Mesenchymal stem cell (in vitro differentiated cells and primary cell): ENCODE data around the gene CT45A9. TPM values are rescaled to one million over a fixed set of nuclear protein-coding genes. Genes with fewer than 3 reads are reported as not detected.
"Not testable (repeated sequence)": the region's sequence is repeated elsewhere in the genome, so short reads cannot be mapped to it uniquely, and the experiment has no call there.

ENCODE experiments used
- DNase-seq: peaks from one replicate; pipeline ENCODE4 v3.0.0-alpha.2; 2013
- H2AFZ ChIP-seq: one replicate; pipeline ENCODE4 v1.6.1; 2013; ENCODE audit warnings: low read depth, mild to moderate bottlenecking, control low read depth, inconsistent platforms, low read length, moderate library complexity
- H2AK5ac ChIP-seq: 2 replicates; pipeline ENCODE4 v1.6.1; 2013; ENCODE audit warnings: low read length, moderate library complexity, mild to moderate bottlenecking, inconsistent platforms; ENCODE audit not compliant: severe bottlenecking
- H2BK120ac ChIP-seq: one replicate; pipeline ENCODE4 v1.6.1; 2013; ENCODE audit warnings: low read depth, mild to moderate bottlenecking, inconsistent platforms, low read length, moderate library complexity
- H2BK12ac ChIP-seq, 2 experiments: one replicate each; pipeline ENCODE4 v1.6.1; 2013; ENCODE audit warnings: inconsistent platforms in 2 of 2, low read length in 2 of 2, mild to moderate bottlenecking in 2 of 2, moderate library complexity in 2 of 2, control low read depth in 1 of 2
- H2BK15ac ChIP-seq: one replicate; pipeline ENCODE4 v1.6.1; 2013; ENCODE audit warnings: mild to moderate bottlenecking, low read depth, inconsistent platforms; ENCODE audit not compliant: poor library complexity, severe bottlenecking
- H2BK5ac ChIP-seq: 2 replicates; pipeline ENCODE4 v1.6.1; 2013; ENCODE audit warnings: low read depth, mild to moderate bottlenecking, low read length, control low read depth, inconsistent platforms; ENCODE audit not compliant: poor library complexity, severe bottlenecking
- H3K14ac ChIP-seq, 2 experiments: one replicate each; pipeline ENCODE4 v1.6.1; 2013; ENCODE audit warnings: inconsistent platforms in 2 of 2, low read length in 2 of 2, control low read depth in 1 of 2, mild to moderate bottlenecking in 1 of 2, moderate library complexity in 1 of 2
- H3K18ac ChIP-seq, 2 experiments: one replicate each; pipeline ENCODE4 v1.6.1; 2013; ENCODE audit warnings: inconsistent platforms in 2 of 2, low read length in 2 of 2, control low read depth in 1 of 2, low read depth in 1 of 2, mild to moderate bottlenecking in 1 of 2
- H3K23ac ChIP-seq, 2 experiments: one replicate each; pipeline ENCODE4 v1.6.1; 2013; ENCODE audit warnings: inconsistent platforms in 2 of 2, low read length in 2 of 2, mild to moderate bottlenecking in 2 of 2, moderate library complexity in 2 of 2, control low read depth in 1 of 2
- H3K27ac ChIP-seq: 2 replicates; pipeline ENCODE4 v1.5.1; 2013; ENCODE audit warnings: mild to moderate bottlenecking, moderate library complexity, low read length, control low read depth, inconsistent platforms; ENCODE audit not compliant: poor library complexity, severe bottlenecking
- H3K27me3 ChIP-seq, 2 experiments: 2 replicates each; pipeline versions ENCODE4 v1.6.1 to v1.7.0; 2013; ENCODE audit warnings: low read length in 2 of 2, mild to moderate bottlenecking in 2 of 2, moderate library complexity in 2 of 2, control low read depth in 1 of 2, inconsistent platforms in 1 of 2; ENCODE audit not compliant: control insufficient read depth in 1 of 2, insufficient read depth in 1 of 2
- H3K36me3 ChIP-seq, 2 experiments: 2 replicates each; pipeline versions ENCODE4 v1.6.1 to v1.7.0; 2013; ENCODE audit warnings: low read length in 2 of 2, control low read depth in 1 of 2, inconsistent platforms in 1 of 2, low read depth in 1 of 2, mild to moderate bottlenecking in 1 of 2; ENCODE audit not compliant: insufficient read depth in 2 of 2, control insufficient read depth in 1 of 2
- H3K4ac ChIP-seq, 2 experiments: one replicate each; pipeline ENCODE4 v1.6.1; 2013; ENCODE audit warnings: inconsistent platforms in 2 of 2, low read length in 2 of 2, mild to moderate bottlenecking in 2 of 2, moderate library complexity in 2 of 2, control low read depth in 1 of 2, low read depth in 1 of 2
- H3K4me1 ChIP-seq: 2 replicates; pipeline ENCODE4 v1.6.1; 2013; ENCODE audit warnings: low read depth, low read length, control low read depth; ENCODE audit not compliant: control insufficient read depth, insufficient read depth
- H3K4me2 ChIP-seq: 2 replicates; pipeline ENCODE4 v1.6.1; 2013; ENCODE audit warnings: low read length, mild to moderate bottlenecking, inconsistent platforms; ENCODE audit not compliant: poor library complexity, severe bottlenecking
- H3K4me3 ChIP-seq, 2 experiments: 2 replicates each; pipeline versions ENCODE4 v1.5.1 to v1.7.0; 2013; ENCODE audit warnings: low read length in 2 of 2, mild to moderate bottlenecking in 2 of 2, control low read depth in 1 of 2, low read depth in 1 of 2; ENCODE audit not compliant: insufficient read depth in 1 of 2
- H3K79me1 ChIP-seq: replicated peaks from 2 replicates; pipeline ENCODE4 v1.6.1; 2013; ENCODE audit warnings: mild to moderate bottlenecking, control low read depth, low read length, inconsistent platforms; ENCODE audit not compliant: poor library complexity, severe bottlenecking
- H3K9ac ChIP-seq: 2 replicates; pipeline ENCODE4 v1.7.0; 2013; ENCODE audit warnings: mild to moderate bottlenecking, low read length, moderate library complexity
- H3K9me3 ChIP-seq: 2 replicates; pipeline ENCODE4 v1.7.0; 2013; ENCODE audit warnings: mild to moderate bottlenecking, low read length; ENCODE audit not compliant: control insufficient read depth
- H4K8ac ChIP-seq: one replicate; pipeline ENCODE4 v1.6.1; 2013; ENCODE audit warnings: inconsistent platforms, mild to moderate bottlenecking, low read length, moderate library complexity
- H4K91ac ChIP-seq: one replicate; pipeline ENCODE4 v1.6.1; 2013; ENCODE audit warnings: mild to moderate bottlenecking, low read length, inconsistent platforms
- WGBS: methylation state at CpG from one replicate; pipeline ENCODE4 v1.1.7; 2013; ENCODE audit warnings: mixed read lengths; 5-methylcytosine and 5-hydroxymethylcytosine counted together
- polyA plus RNA-seq, 2 experiments: library from polyadenylated mRNA; stranded (reverse); fragments of 200-250 nt; gene quantifications; one replicate each; pipeline ENCODE4 v1.2.3, GENCODE V29; 2013

The CT45A9 gene, protein sequence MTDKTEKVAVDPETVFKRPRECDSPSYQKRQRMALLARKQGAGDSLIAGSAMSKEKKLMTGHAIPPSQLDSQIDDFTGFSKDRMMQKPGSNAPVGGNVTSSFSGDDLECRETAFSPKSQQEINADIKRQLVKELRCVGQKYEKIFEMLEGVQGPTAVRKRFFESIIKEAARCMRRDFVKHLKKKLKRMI
- not detected for polyA plus RNA-seq (2013, experiment 1 of 2)
- not detected for polyA plus RNA-seq (2013, experiment 2 of 2)

GRCh38 chrX:135871712-135872111 lies at the start of gene CT45A9:
TSS of gene CT45A9 (minus strand) at chrX:135871812. CDS start at chrX:135868061, 3,751 bp downstream.
- H3K14ac ChIP-seq, H3K36me3 ChIP-seq, H3K4me3 ChIP-seq, H3K4me2 ChIP-seq, H3K27me3 ChIP-seq, H3K4ac ChIP-seq, H2BK120ac ChIP-seq, H4K91ac ChIP-seq, H3K9ac ChIP-seq, H2BK5ac ChIP-seq, H3K18ac ChIP-seq, H2BK12ac ChIP-seq, H2AK5ac ChIP-seq, H3K4me1 ChIP-seq, DNase-seq, H3K23ac ChIP-seq, H2AFZ ChIP-seq, H4K8ac ChIP-seq, H3K27ac ChIP-seq, H2BK15ac ChIP-seq, H3K79me1 ChIP-seq, H3K9me3 ChIP-seq: not testable (repeated sequence)
- no CpG with 5 or more reads among the region's 17 CpGs for WGBS

DNA sequence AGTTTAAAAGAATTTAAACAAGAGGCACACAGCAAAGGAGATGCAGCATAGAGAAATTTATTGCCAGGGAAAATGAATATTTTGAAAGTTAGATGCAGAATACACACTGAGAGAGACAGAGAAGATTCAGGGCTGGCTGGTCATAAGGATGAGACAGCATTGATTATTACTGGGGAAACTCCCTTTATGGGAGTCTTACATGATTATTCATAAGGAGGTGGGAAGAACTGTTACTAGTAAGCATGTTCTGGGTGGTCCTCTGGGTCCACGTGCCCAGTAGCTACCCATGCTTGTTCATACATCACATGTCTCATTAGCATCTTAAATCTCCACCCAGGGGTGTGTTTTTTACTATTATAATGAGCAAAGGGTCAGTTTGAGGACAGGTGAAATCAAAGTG lies 48.9 kb upstream of the CT45A9 start:
- H4K8ac ChIP-seq, H2BK15ac ChIP-seq, H3K9ac ChIP-seq, H3K23ac ChIP-seq, H3K4me1 ChIP-seq, H3K36me3 ChIP-seq, H2AFZ ChIP-seq, H4K91ac ChIP-seq, H2BK120ac ChIP-seq, H2BK12ac ChIP-seq, DNase-seq, H3K14ac ChIP-seq, H3K79me1 ChIP-seq, H3K18ac ChIP-seq, H3K4me3 ChIP-seq, H2AK5ac ChIP-seq, H2BK5ac ChIP-seq, H3K27ac ChIP-seq, H3K9me3 ChIP-seq, H3K4ac ChIP-seq, H3K4me2 ChIP-seq: not testable (repeated sequence)
- H3K27me3 ChIP-seq: peaks cover 0 to 40% of the 10 kb centered on the region in 2 experiments
- no CpG with 5 or more reads among the region's 1 CpG for WGBS

DNA sequence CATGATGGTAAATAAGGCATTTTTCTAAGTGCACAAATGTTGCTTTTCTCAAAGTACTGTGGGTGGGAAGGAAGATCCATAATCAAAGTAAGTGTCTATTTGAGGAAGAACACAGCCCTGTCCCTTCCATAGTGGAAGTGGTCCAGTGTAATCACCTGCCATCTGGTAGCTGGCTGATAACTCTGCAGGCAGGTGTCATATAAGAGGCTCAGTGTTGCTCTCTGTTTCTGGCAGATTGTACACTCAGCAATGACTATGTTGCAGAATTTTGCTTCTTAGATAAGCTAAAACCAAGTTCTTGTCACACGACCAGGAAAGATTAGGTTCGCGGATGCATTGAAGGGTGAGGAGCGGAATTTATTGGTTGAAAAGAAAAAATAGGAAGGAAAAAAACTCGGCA lies 42.8 kb upstream of the CT45A9 start:
- Histone ChIP-seq H3K14ac (no peak overlapping the region), H3K27ac (no peak overlapping the region), H2BK15ac (no peak overlapping the region), H2BK5ac (no peak overlapping the region), H3K4me2 (no peak overlapping the region), H2BK120ac (no peak overlapping the region), H3K18ac (no peak overlapping the region), H3K36me3 (no peaks in the 10 kb centered on the region), H3K4me3 (no peak overlapping the region), H3K23ac (no peak overlapping the region), H2AK5ac (no peak overlapping the region), H3K27me3 (peaks cover 0 to 38% of the 10 kb centered on the region in 2 experiments), H3K9ac (no peak overlapping the region), H2BK12ac (no peak overlapping the region), H3K79me1 (no peaks in the 10 kb centered on the region), H3K9me3 (no peaks in the 10 kb centered on the region), H4K8ac (no peak overlapping the region), H4K91ac (no peak overlapping the region), H2AFZ (no peak overlapping the region), H3K4ac (no peak overlapping the region), H3K4me1 (no peaks in the 10 kb centered on the region)
- 70% methylated on average over 2 of the region's 5 CpGs for WGBS
- no peak for DNase-seq

DNA sequence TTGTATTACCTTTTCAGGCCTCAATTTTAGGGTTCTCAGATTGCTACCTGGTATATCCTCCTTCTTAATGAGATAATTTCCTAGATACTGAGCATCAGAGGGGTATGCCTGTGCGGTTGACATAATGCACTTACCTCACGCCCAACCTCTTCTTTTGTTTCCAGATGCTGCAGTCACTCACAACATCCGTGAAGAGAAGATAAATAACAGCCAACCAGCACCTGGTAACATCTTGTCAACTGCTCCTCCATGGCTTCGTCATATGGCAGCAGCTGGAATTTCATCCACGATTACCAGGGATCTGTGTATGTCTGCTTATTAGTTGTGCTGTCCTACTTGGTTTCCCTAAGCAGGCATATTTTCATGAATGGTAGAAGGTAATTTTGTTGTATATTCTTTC lies 38.6 kb upstream of the CT45A9 start:
- Histone ChIP-seq H3K14ac (no peak overlapping the region), H3K27ac (no peak overlapping the region), H2BK15ac (no peak overlapping the region), H3K27me3 (peaks cover 0 to 19% of the 10 kb centered on the region in 2 experiments), H3K4me1 (no peaks in the 10 kb centered on the region), H2BK5ac (no peak overlapping the region), H3K18ac (no peak overlapping the region), H3K79me1 (no peaks in the 10 kb centered on the region), H3K4me3 (no peak overlapping the region), H2AK5ac (no peak overlapping the region), H3K4ac (no peak overlapping the region), H2BK120ac (no peak overlapping the region), H3K9me3 (no peaks in the 10 kb centered on the region), H4K91ac (no peak overlapping the region), H2AFZ (no peak overlapping the region), H3K36me3 (no peaks in the 10 kb centered on the region), H4K8ac (no peak overlapping the region), H2BK12ac (no peak overlapping the region), H3K4me2 (no peak overlapping the region), H3K9ac (no peak overlapping the region), H3K23ac (no peak overlapping the region)
- WGBS: 50% methylated on average over 2 of the region's 5 CpGs
- DNase-seq: no peak
